ENCODE measurements around the gene PLD5.
"Not testable (repeated sequence)": the region's sequence is repeated elsewhere in the genome, so short reads cannot be mapped to it uniquely, and the experiment has no call there.

The PLD5 gene

GRCh38 chr1:242184955-242185354 lies 339.5 kb downstream of the PLD5 start:
- Histone ChIP-seq H2BK5ac (ENCODE audit: low read depth, low read length, poor library complexity, severe bottlenecking) (no peak overlapping the region), H3K18ac (ENCODE audit: low read depth in 1 of 2, low read length in 2 of 2) (no peak overlapping the region), H3K9ac (ENCODE audit: low read length) (no peak overlapping the region), H2BK12ac (ENCODE audit: low read length in 2 of 2) (no peak overlapping the region), H3K4me2 (ENCODE audit: low read length, poor library complexity, severe bottlenecking) (no peak overlapping the region), H2BK15ac (ENCODE audit: low read depth, poor library complexity, severe bottlenecking) (no peak overlapping the region), H2BK120ac (ENCODE audit: low read depth, low read length) (no peak overlapping the region), H3K4ac (ENCODE audit: low read depth in 1 of 2, low read length in 2 of 2) (no peak overlapping the region), H3K36me3 (ENCODE audit: control insufficient read depth in 1 of 2, insufficient read depth in 2 of 2, low read depth in 1 of 2, low read length in 2 of 2) (no peaks in the 10 kb centered on the region), H3K4me1 (ENCODE audit: control insufficient read depth, insufficient read depth, low read depth, low read length) (no peaks in the 10 kb centered on the region), H3K79me1 (replicated peaks; ENCODE audit: low read length, poor library complexity, severe bottlenecking) (no peaks in the 10 kb centered on the region), H3K14ac (ENCODE audit: low read length in 2 of 2) (no peak overlapping the region), H3K9me3 (ENCODE audit: control insufficient read depth, low read length) (no peaks in the 10 kb centered on the region), H2AK5ac (ENCODE audit: low read length, severe bottlenecking) (no peak overlapping the region), H4K91ac (ENCODE audit: low read length) (no peak overlapping the region), H3K4me3 (ENCODE audit: insufficient read depth in 1 of 2, low read depth in 1 of 2, low read length in 2 of 2) (no peak overlapping the region), H4K8ac (ENCODE audit: low read length) (no peak overlapping the region), H3K27ac (ENCODE audit: low read length, poor library complexity, severe bottlenecking) (no peak overlapping the region), H3K23ac (ENCODE audit: low read length in 2 of 2) (no peak overlapping the region), H2AFZ (ENCODE audit: low read depth, low read length) (no peak overlapping the region), H3K27me3 (ENCODE audit: control insufficient read depth in 1 of 2, insufficient read depth in 1 of 2, low read length in 2 of 2) (no peaks in the 10 kb centered on the region)
- WGBS = 81% methylated on average over 3 of the region's 4 CpGs
- no peak for DNase-seq

DNA sequence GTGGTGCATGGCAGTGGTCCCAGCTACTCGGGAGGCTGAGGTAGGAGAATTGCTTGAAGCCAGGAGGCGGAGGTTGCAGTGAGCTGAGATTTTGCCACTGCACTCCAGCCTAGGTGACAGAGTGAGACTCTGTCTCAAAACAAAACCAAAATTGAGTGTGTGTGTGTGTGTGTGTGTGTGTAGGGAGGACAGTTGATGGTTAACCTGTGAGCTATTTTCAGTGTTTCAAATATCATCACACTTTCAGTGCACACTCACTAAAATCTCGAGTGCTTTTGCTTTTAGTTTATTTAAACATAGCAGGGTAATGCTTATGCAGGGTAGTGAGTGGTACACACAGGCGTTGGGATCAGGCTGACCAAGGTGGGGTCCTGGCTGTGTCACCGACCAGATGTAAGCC lies 344.7 kb downstream of the PLD5 start:
- H3K79me1 ChIP-seq (replicated peaks; ENCODE audit: low read length, poor library complexity, severe bottlenecking); H3K4me3 ChIP-seq (ENCODE audit: insufficient read depth in 1 of 2, low read depth in 1 of 2, low read length in 2 of 2); H3K4me1 ChIP-seq (ENCODE audit: control insufficient read depth, insufficient read depth, low read depth, low read length); H2BK15ac ChIP-seq (ENCODE audit: low read depth, poor library complexity, severe bottlenecking); H3K9me3 ChIP-seq (ENCODE audit: control insufficient read depth, low read length); H3K18ac ChIP-seq (ENCODE audit: low read depth in 1 of 2, low read length in 2 of 2); H3K4me2 ChIP-seq (ENCODE audit: low read length, poor library complexity, severe bottlenecking); H2AFZ ChIP-seq (ENCODE audit: low read depth, low read length); H3K27ac ChIP-seq (ENCODE audit: low read length, poor library complexity, severe bottlenecking); H2AK5ac ChIP-seq (ENCODE audit: low read length, severe bottlenecking); H2BK5ac ChIP-seq (ENCODE audit: low read depth, low read length, poor library complexity, severe bottlenecking); H3K23ac ChIP-seq (ENCODE audit: low read length in 2 of 2); H3K27me3 ChIP-seq (ENCODE audit: control insufficient read depth in 1 of 2, insufficient read depth in 1 of 2, low read length in 2 of 2); H3K14ac ChIP-seq (ENCODE audit: low read length in 2 of 2); H3K36me3 ChIP-seq (ENCODE audit: control insufficient read depth in 1 of 2, insufficient read depth in 2 of 2, low read depth in 1 of 2, low read length in 2 of 2); H4K91ac ChIP-seq (ENCODE audit: low read length); H2BK12ac ChIP-seq (ENCODE audit: low read length in 2 of 2); H4K8ac ChIP-seq (ENCODE audit: low read length); H2BK120ac ChIP-seq (ENCODE audit: low read depth, low read length); DNase-seq; H3K4ac ChIP-seq (ENCODE audit: low read depth in 1 of 2, low read length in 2 of 2); H3K9ac ChIP-seq (ENCODE audit: low read length): not testable (repeated sequence)
- WGBS = 58% methylated on average over 3 of the region's 5 CpGs

GRCh38 chr1:242178924-242179708 lies 345.4 kb downstream of the PLD5 start:
- WGBS = 70% methylated on average over 5 of the region's 8 CpGs
- no peak overlapping the region for H2AFZ ChIP-seq (ENCODE audit: low read depth, low read length)

GRCh38 chr1:242178436-242178835 lies 346.1 kb downstream of the PLD5 start:
- Histone ChIP-seq H2BK120ac (ENCODE audit: low read depth, low read length) (no peak overlapping the region), H3K27me3 (ENCODE audit: control insufficient read depth in 1 of 2, insufficient read depth in 1 of 2, low read length in 2 of 2) (no peaks in the 10 kb centered on the region), H2BK12ac (ENCODE audit: low read length in 2 of 2) (no peak overlapping the region), H2AK5ac (ENCODE audit: low read length, severe bottlenecking) (no peak overlapping the region), H3K79me1 (replicated peaks; ENCODE audit: low read length, poor library complexity, severe bottlenecking) (no peaks in the 10 kb centered on the region), H3K4me1 (ENCODE audit: control insufficient read depth, insufficient read depth, low read depth, low read length) (no peaks in the 10 kb centered on the region), H3K18ac (ENCODE audit: low read depth in 1 of 2, low read length in 2 of 2) (no peak overlapping the region), H3K4me2 (ENCODE audit: low read length, poor library complexity, severe bottlenecking) (no peak overlapping the region), H4K8ac (ENCODE audit: low read length) (no peak overlapping the region), H3K14ac (ENCODE audit: low read length in 2 of 2) (no peak overlapping the region), H3K36me3 (ENCODE audit: control insufficient read depth in 1 of 2, insufficient read depth in 2 of 2, low read depth in 1 of 2, low read length in 2 of 2) (no peaks in the 10 kb centered on the region), H2AFZ (ENCODE audit: low read depth, low read length) (no peak overlapping the region), H3K9ac (ENCODE audit: low read length) (no peak overlapping the region), H3K4ac (ENCODE audit: low read depth in 1 of 2, low read length in 2 of 2) (no peak overlapping the region), H3K27ac (ENCODE audit: low read length, poor library complexity, severe bottlenecking) (no peak overlapping the region), H4K91ac (ENCODE audit: low read length) (no peak overlapping the region), H3K9me3 (ENCODE audit: control insufficient read depth, low read length) (no peaks in the 10 kb centered on the region), H2BK5ac (ENCODE audit: low read depth, low read length, poor library complexity, severe bottlenecking) (no peak overlapping the region), H3K23ac (ENCODE audit: low read length in 2 of 2) (no peak overlapping the region), H3K4me3 (ENCODE audit: insufficient read depth in 1 of 2, low read depth in 1 of 2, low read length in 2 of 2) (no peak overlapping the region), H2BK15ac (ENCODE audit: low read depth, poor library complexity, severe bottlenecking) (no peak overlapping the region)
- no peak for DNase-seq
- no CpG with 5 or more reads among the region's 2 CpGs for WGBS

More at GRCh38 chr1:242178924-242179708, 345.4 kb downstream of the PLD5 start:
- H3K14ac ChIP-seq (ENCODE audit: low read length in 2 of 2) = no peak overlapping the region
- H3K9ac ChIP-seq (ENCODE audit: low read length) = no peak overlapping the region
- no peak for DNase-seq
- H3K23ac ChIP-seq (ENCODE audit: low read length in 2 of 2) = no peak overlapping the region
- H3K27me3 ChIP-seq (ENCODE audit: control insufficient read depth in 1 of 2, insufficient read depth in 1 of 2, low read length in 2 of 2) = no peaks in the 10 kb centered on the region
- H3K79me1 ChIP-seq (replicated peaks; ENCODE audit: low read length, poor library complexity, severe bottlenecking) = no peaks in the 10 kb centered on the region
- H3K36me3 ChIP-seq (ENCODE audit: control insufficient read depth in 1 of 2, insufficient read depth in 2 of 2, low read depth in 1 of 2, low read length in 2 of 2) = no peaks in the 10 kb centered on the region
- no peak overlapping the region for H4K91ac ChIP-seq (ENCODE audit: low read length)
- no peak overlapping the region for H2BK120ac ChIP-seq (ENCODE audit: low read depth, low read length)
- H3K9me3 ChIP-seq (ENCODE audit: control insufficient read depth, low read length) = no peaks in the 10 kb centered on the region
- H2BK15ac ChIP-seq (ENCODE audit: low read depth, poor library complexity, severe bottlenecking) = no peak overlapping the region
- H3K4me3 ChIP-seq (ENCODE audit: insufficient read depth in 1 of 2, low read depth in 1 of 2, low read length in 2 of 2) = no peak overlapping the region
- H3K18ac ChIP-seq (ENCODE audit: low read depth in 1 of 2, low read length in 2 of 2) = no peak overlapping the region
- H2AK5ac ChIP-seq (ENCODE audit: low read length, severe bottlenecking) = no peak overlapping the region
- no peak overlapping the region for H4K8ac ChIP-seq (ENCODE audit: low read length)
- H3K27ac ChIP-seq (ENCODE audit: low read length, poor library complexity, severe bottlenecking) = no peak overlapping the region
- no peak overlapping the region for H3K4ac ChIP-seq (ENCODE audit: low read depth in 1 of 2, low read length in 2 of 2)
- H3K4me2 ChIP-seq (ENCODE audit: low read length, poor library complexity, severe bottlenecking) = no peak overlapping the region
- H2BK12ac ChIP-seq (ENCODE audit: low read length in 2 of 2) = no peak overlapping the region
- H2BK5ac ChIP-seq (ENCODE audit: low read depth, low read length, poor library complexity, severe bottlenecking) = no peak overlapping the region
- H3K4me1 ChIP-seq (ENCODE audit: control insufficient read depth, insufficient read depth, low read depth, low read length) = no peaks in the 10 kb centered on the region

Data from mesenchymal stem cell (in vitro differentiated cells and primary cell).